ENCODE measurements around the gene PTGIS. TPM values are rescaled to one million over a fixed set of nuclear protein-coding genes. Genes with fewer than 3 reads are reported as not detected.
"Not testable (repeated sequence)": the region's sequence is repeated elsewhere in the genome, so short reads cannot be mapped to it uniquely, and the experiment has no call there.

Gene PTGIS
- 10 to 100 TPM; 28.1 to 35.5 (median 35.2) TPM for polyA plus RNA-seq (ENCODE audit: insufficient read length in 4 of 4)

- no peak for DNase-seq (ENCODE audit: low read depth in 4 of 4, low spot score in 3 of 4)
Observed at GRCh38 chr20:49567421-49568277, at the start of gene PTGIS. Gene PTGIS, minus strand, starts transcription at chr20:49568137. Its CDS starts 21 bp downstream, at chr20:49568116.

- not testable (repeated sequence) for DNase-seq (ENCODE audit: low read depth in 4 of 4, low spot score in 3 of 4)
Observed at GRCh38 chr20:49617394-49617793, 49.5 kb upstream of the PTGIS start.

GRCh38 chr20:49616154-49617007 is 48.4 kb upstream of the PTGIS start:
- DNase-seq (ENCODE audit: low read depth in 4 of 4, low spot score in 3 of 4) = no peak

GRCh38 chr20:49615401-49616153 is 47.6 kb upstream of the PTGIS start:
- DNase-seq (ENCODE audit: low read depth in 4 of 4, low spot score in 3 of 4) = no peak

- not testable (repeated sequence) for DNase-seq (ENCODE audit: low read depth in 4 of 4, low spot score in 3 of 4)
Observed at GRCh38 chr20:49615051-49615400, 47.1 kb upstream of the PTGIS start.

GRCh38 chr20:49614338-49615050 is 46.6 kb upstream of the PTGIS start:
- no peak for DNase-seq (ENCODE audit: low read depth in 4 of 4, low spot score in 3 of 4)

GRCh38 chr20:49612127-49612738 is 44.3 kb upstream of the PTGIS start:
- DNase-seq (ENCODE audit: low read depth in 4 of 4, low spot score in 3 of 4) = no peak

GRCh38 chr20:49611539-49612126 is 43.7 kb upstream of the PTGIS start:
- DNase-seq (ENCODE audit: low read depth in 4 of 4, low spot score in 3 of 4) = not testable (repeated sequence)

- peak in 1 of 4 donors; percentile 63 for DNase-seq (ENCODE audit: low read depth in 4 of 4, low spot score in 3 of 4)
Observed at GRCh38 chr20:49610691-49611538, 43.0 kb upstream of the PTGIS start.

- peak in 1 of 4 donors; percentile 66 for DNase-seq (ENCODE audit: low read depth in 4 of 4, low spot score in 3 of 4)
Observed at GRCh38 chr20:49608752-49609670, 41.1 kb upstream of the PTGIS start.

- DNase-seq (ENCODE audit: low read depth in 4 of 4, low spot score in 3 of 4) = no peak
Observed at GRCh38 chr20:49607568-49607967, 39.6 kb upstream of the PTGIS start.

- DNase-seq (ENCODE audit: low read depth in 4 of 4, low spot score in 3 of 4) = no peak
Observed at GRCh38 chr20:49603209-49603627, 35.3 kb upstream of the PTGIS start.

GRCh38 chr20:49602345-49603208 is 34.6 kb upstream of the PTGIS start:
- no peak for DNase-seq (ENCODE audit: low read depth in 4 of 4, low spot score in 3 of 4)

- no peak for DNase-seq (ENCODE audit: low read depth in 4 of 4, low spot score in 3 of 4)
Observed at GRCh38 chr20:49601153-49601924, 33.4 kb upstream of the PTGIS start.

GRCh38 chr20:49599746-49600113 is 31.8 kb upstream of the PTGIS start:
- DNase-seq (ENCODE audit: low read depth in 4 of 4, low spot score in 3 of 4) = no peak

Data from right renal pelvis (tissue), 4 donors.